KOPT-K1 (cell line): ENCODE measurements around the gene OR14J1.

Experiments used
- H3K27ac ChIP-seq: fragments of 200-600 bp; sonication (generic); 2 replicates; pipeline ENCODE4 v1.5.1; 2016; ENCODE audit warnings: antibody characterized with exemption, mild to moderate bottlenecking, low read depth, low read length; ENCODE audit not compliant: poor library complexity, severe bottlenecking
- H3K36me3 ChIP-seq: fragments of 200-600 bp; sonication (generic); 2 replicates; pipeline ENCODE4 v1.5.1; 2017; ENCODE audit warnings: antibody characterized with exemption, mild to moderate bottlenecking, low read length, moderate library complexity; ENCODE audit not compliant: insufficient read depth
- H3K9me3 ChIP-seq: fragments of 200-600 bp; sonication (generic); 2 replicates; pipeline ENCODE4 v1.5.1; 2017; ENCODE audit warnings: antibody characterized with exemption, low read length, mild to moderate bottlenecking; ENCODE audit not compliant: insufficient read depth, poor library complexity, severe bottlenecking

Gene OR14J1

GRCh38 chr6:29355603-29356002 lies 54.1 kb downstream of the OR14J1 start:
- no peak overlapping the region for H3K27ac ChIP-seq
- H3K9me3 ChIP-seq, result no peaks in the 10 kb centered on the region

More at GRCh38 chr6:29355603-29356002, 54.1 kb downstream of the OR14J1 start:
- no peaks in the 10 kb centered on the region for H3K36me3 ChIP-seq
